ENCODE results near the gene DGCR2.

The DGCR2 gene

GRCh38 chr22:19111140-19111539 lies 11.1 kb downstream of the DGCR2 start:
- TF ChIP-seq CTCF (IDR thresholded peaks at IDR 0.05; ENCODE audit: insufficient read depth, missing control alignments): no peak
- FAIRE-seq (no peak), DNase-seq (ENCODE audit: insufficient read length, low spot score) (no peak)

GRCh38 chr22:19110646-19111045 lies 11.6 kb downstream of the DGCR2 start:
- no peak for TF ChIP-seq CTCF (IDR thresholded peaks at IDR 0.05; ENCODE audit: insufficient read depth, missing control alignments)
- FAIRE-seq: no peak
- no peak for DNase-seq (ENCODE audit: insufficient read length, low spot score)

- FAIRE-seq (no peak), DNase-seq (ENCODE audit: insufficient read length, low spot score) (no peak)
- no peak for TF ChIP-seq CTCF (IDR thresholded peaks at IDR 0.05; ENCODE audit: insufficient read depth, missing control alignments)
Observed at GRCh38 chr22:19110064-19110458, 12.2 kb downstream of the DGCR2 start.

GRCh38 chr22:19109198-19110063 lies 12.8 kb downstream of the DGCR2 start:
- TF ChIP-seq CTCF (IDR thresholded peaks at IDR 0.05; ENCODE audit: insufficient read depth, missing control alignments): no peak
- DNase-seq (ENCODE audit: insufficient read length, low spot score): no peak
- FAIRE-seq: no peak

- no peak for TF ChIP-seq CTCF (IDR thresholded peaks at IDR 0.05; ENCODE audit: insufficient read depth, missing control alignments)
- FAIRE-seq: no peak
- DNase-seq (ENCODE audit: insufficient read length, low spot score): no peak
Observed at GRCh38 chr22:19108807-19109197, 13.4 kb downstream of the DGCR2 start.

GRCh38 chr22:19107730-19108074 lies 14.5 kb downstream of the DGCR2 start:
- TF ChIP-seq CTCF (IDR thresholded peaks at IDR 0.05; ENCODE audit: insufficient read depth, missing control alignments): no peak
- no peak for DNase-seq (ENCODE audit: insufficient read length, low spot score)
- FAIRE-seq: no peak
